ENCODE measurements around the gene LRP1. TPM values are rescaled to one million over a fixed set of nuclear protein-coding genes. Genes with fewer than 3 reads are reported as not detected.

LRP1 gene
- total RNA-seq, 2 experiments from 2014 or later = 1.1 to 4.4 TPM

GRCh38 chr12:57124261-57124877 is 3.9 kb upstream of the LRP1 start:
- H2AFZ ChIP-seq (ENCODE audit: low read length) = no peak overlapping the region
- no peak overlapping the region for H3K27ac ChIP-seq (ENCODE audit: low read depth, low read length, poor library complexity, severe bottlenecking)
- H4K20me1 ChIP-seq (ENCODE audit: insufficient read depth, low read length) = no peaks in the 10 kb centered on the region
- H3K9me3 ChIP-seq (ENCODE audit: low read length) = peaks cover 11% of the 10 kb centered on the region; the same call in 1 of the 2 replicates
- H3K9me2 ChIP-seq (ENCODE audit: insufficient read depth, low read length) = no peaks in the 10 kb centered on the region
- peak; percentile 98 for TF ChIP-seq CTCF (conservative IDR thresholded peaks at IDR 0.05; ENCODE audit: low read length)
- no peak for TF ChIP-seq EZH2phosphoT487 (IDR thresholded peaks at IDR 0.05; ENCODE audit: borderline replicate concordance, low read depth, low read length)
- DNase-seq (ENCODE audit: low spot score) = peak; percentile 78
- no peak overlapping the region for H3K4me2 ChIP-seq (ENCODE audit: low read length)
- POLR2A ChIA-PET = interaction anchor here (0.9 kb wide), 1 partner anchor 59 kb away, joined by 3 read pairs; no protein-coding TSS in a partner anchor
- H3K36me3 ChIP-seq (ENCODE audit: insufficient read depth, low read length) = no peaks in the 10 kb centered on the region
- peaks cover 5% of the 10 kb centered on the region for H3K4me1 ChIP-seq (ENCODE audit: insufficient read depth, low read length, poor library complexity, severe bottlenecking)
- no peaks in the 10 kb centered on the region for H3K79me2 ChIP-seq (ENCODE audit: insufficient read depth, low read depth, low read length)
- CTCF ChIA-PET (ENCODE audit: unreplicated experiment) = interaction anchor here (0.6 to 1.9 kb wide), 4 partner anchors 55 to 1744 kb away, joined by 3 to 8 read pairs (median 3); no protein-coding TSS in a partner anchor
- intact Hi-C loops (cut with micrococcal nuclease; ENCODE audit: unreplicated experiment) = loop anchor here (1.0 kb wide), 1 partner anchor 59 kb away; no protein-coding TSS in a partner anchor
- no peak overlapping the region for H3K4me3 ChIP-seq (ENCODE audit: low read depth, low read length, poor library complexity, severe bottlenecking)
- no TSS peak for BruUV-seq (replicated peaks)

GRCh38 chr12:57126061-57126460 is 2.2 kb upstream of the LRP1 start:
- Histone ChIP-seq H3K36me3 (ENCODE audit: insufficient read depth, low read length) (no peaks in the 10 kb centered on the region), H2AFZ (ENCODE audit: low read length) (no peak overlapping the region), H4K20me1 (ENCODE audit: insufficient read depth, low read length) (no peaks in the 10 kb centered on the region), H3K79me2 (ENCODE audit: insufficient read depth, low read depth, low read length) (no peaks in the 10 kb centered on the region), H3K4me3 (ENCODE audit: low read depth, low read length, poor library complexity, severe bottlenecking) (no peak overlapping the region), H3K4me2 (ENCODE audit: low read length) (no peak overlapping the region), H3K4me1 (ENCODE audit: insufficient read depth, low read length, poor library complexity, severe bottlenecking) (peaks cover 3% of the 10 kb centered on the region), H3K9me3 (ENCODE audit: low read length) (peaks cover 11% of the 10 kb centered on the region; the same call in 1 of the 2 replicates), H3K27ac (ENCODE audit: low read depth, low read length, poor library complexity, severe bottlenecking) (no peak overlapping the region), H3K9me2 (ENCODE audit: insufficient read depth, low read length) (no peaks in the 10 kb centered on the region)
- POLR2A ChIA-PET = no interaction called here
- no peak for TF ChIP-seq CTCF (conservative IDR thresholded peaks at IDR 0.05; ENCODE audit: low read length)
- TF ChIP-seq EZH2phosphoT487 (IDR thresholded peaks at IDR 0.05; ENCODE audit: borderline replicate concordance, low read depth, low read length) = no peak
- CTCF ChIA-PET (ENCODE audit: unreplicated experiment) = no interaction called here
- intact Hi-C loops (cut with micrococcal nuclease; ENCODE audit: unreplicated experiment) = no loop called here
- no peak for DNase-seq (ENCODE audit: low spot score)
- no TSS peak for BruUV-seq (replicated peaks)

GRCh38 chr12:57126561-57126960 is 1.7 kb upstream of the LRP1 start:
- BruUV-seq (replicated peaks) = no TSS peak
- Histone ChIP-seq H3K4me2 (ENCODE audit: low read length) (no peak overlapping the region), H3K36me3 (ENCODE audit: insufficient read depth, low read length) (no peaks in the 10 kb centered on the region), H3K4me1 (ENCODE audit: insufficient read depth, low read length, poor library complexity, severe bottlenecking) (peaks cover 3% of the 10 kb centered on the region), H3K9me3 (ENCODE audit: low read length) (peaks cover 11% of the 10 kb centered on the region; the same call in 1 of the 2 replicates), H3K9me2 (ENCODE audit: insufficient read depth, low read length) (no peaks in the 10 kb centered on the region), H3K79me2 (ENCODE audit: insufficient read depth, low read depth, low read length) (no peaks in the 10 kb centered on the region), H2AFZ (ENCODE audit: low read length) (no peak overlapping the region), H3K27ac (ENCODE audit: low read depth, low read length, poor library complexity, severe bottlenecking) (no peak overlapping the region), H3K4me3 (ENCODE audit: low read depth, low read length, poor library complexity, severe bottlenecking) (no peak overlapping the region), H4K20me1 (ENCODE audit: insufficient read depth, low read length) (no peaks in the 10 kb centered on the region)
- ChIA-PET CTCF (ENCODE audit: unreplicated experiment) (interaction anchor here (1.5 kb wide), 1 partner anchor 116 kb away, joined by 3 read pairs; no protein-coding TSS in a partner anchor), POLR2A (no interaction called here)
- intact Hi-C loops (cut with micrococcal nuclease; ENCODE audit: unreplicated experiment) = no loop called here
- no peak for TF ChIP-seq EZH2phosphoT487 (IDR thresholded peaks at IDR 0.05; ENCODE audit: borderline replicate concordance, low read depth, low read length)
- no peak for TF ChIP-seq CTCF (conservative IDR thresholded peaks at IDR 0.05; ENCODE audit: low read length)
- DNase-seq (ENCODE audit: low spot score) = no peak
